Body of pancreas (tissue), 4 donors: ENCODE results near the gene CDH16.

ENCODE experiments used
- CTCF ChIP-seq, 7 experiments: fragments of 450-650 bp in 4 of 7; fragments of 200-600 bp in 3 of 7; sonication (generic) in 3 of 7; IDR thresholded peaks; one replicate each; pipeline ENCODE4 v1.5.1; 2016 to 2019; ENCODE audit warnings: antibody characterized with exemption in 7 of 7
- POLR2A ChIP-seq, 3 donors: fragments of 450-650 bp; IDR thresholded peaks; one replicate each; pipeline ENCODE4 v1.6.1; 2016; ENCODE audit warnings: antibody characterized with exemption in 3 of 3, mild to moderate bottlenecking in 2 of 3

GRCh38 chr16:66885491-66885890, 33.2 kb downstream of the CDH16 start:
- TF ChIP-seq CTCF (IDR thresholded peaks at IDR 0.05) = no peak
- TF ChIP-seq POLR2A (IDR thresholded peaks at IDR 0.05) = no peak
